Fibroblast of lung (primary cell): ENCODE results near the gene CACNA2D3. TPM values are rescaled to one million over a fixed set of nuclear protein-coding genes. Genes with fewer than 3 reads are reported as not detected.

ENCODE experiments used
- DNase-seq, 2 donors: peaks; one replicate each; pipeline versions ENCODE4 v3.0.0 to v3.0.0-alpha.2; 2010; ENCODE audit warnings: low read depth in 2 of 2
- H2AFZ ChIP-seq: 2 replicates; pipeline ENCODE4 v1.5.1; 2012; ENCODE audit warnings: low read length, control low read depth, inconsistent platforms
- H3K27ac ChIP-seq: 2 replicates; pipeline ENCODE4 v1.5.1; 2011; ENCODE audit warnings: low read length, control low read depth; ENCODE audit not compliant: insufficient read depth
- H3K27me3 ChIP-seq: 2 replicates; pipeline ENCODE4 v1.5.1; 2011; ENCODE audit warnings: mild to moderate bottlenecking, low read length; ENCODE audit not compliant: control insufficient read depth, insufficient read depth
- H3K36me3 ChIP-seq: 2 replicates; pipeline ENCODE4 v1.5.1; 2011; ENCODE audit warnings: low read length; ENCODE audit not compliant: control insufficient read depth, insufficient read depth
- H3K4me1 ChIP-seq: 2 replicates; pipeline ENCODE4 v1.5.1; 2011; ENCODE audit warnings: low read length; ENCODE audit not compliant: control insufficient read depth, insufficient read depth; ENCODE audit errors: extremely low read depth
- H3K4me2 ChIP-seq: 2 replicates; pipeline ENCODE4 v1.5.1; 2011; ENCODE audit warnings: low read length, control low read depth; ENCODE audit not compliant: insufficient read depth; ENCODE audit errors: extremely low read depth
- H3K4me3 ChIP-seq, 4 experiments: fragments of 200-600 bp in 1 of 4; sonication (generic) in 1 of 4; replicated peaks in 1 of 4; 2 replicates each; pipeline ENCODE4 v1.5.1; 2011 to 2016; ENCODE audit warnings: low read length in 4 of 4, low read depth in 3 of 4, mild to moderate bottlenecking in 3 of 4, control low read depth in 2 of 4, inconsistent platforms in 1 of 4, mixed read lengths in 1 of 4; ENCODE audit not compliant: insufficient read depth in 1 of 4; ENCODE audit errors: control extremely low read depth in 1 of 4
- H3K79me2 ChIP-seq: 2 replicates; pipeline ENCODE4 v1.5.1; 2012; ENCODE audit warnings: mild to moderate bottlenecking, low read length, inconsistent platforms; ENCODE audit not compliant: control insufficient read depth, insufficient read depth
- H3K9ac ChIP-seq: 2 replicates; pipeline ENCODE4 v1.5.1; 2011; ENCODE audit warnings: mild to moderate bottlenecking, low read length, control low read depth; ENCODE audit not compliant: insufficient read depth
- H3K9me3 ChIP-seq: 2 replicates; pipeline ENCODE4 v1.5.1; 2012; ENCODE audit warnings: low read depth, low read length; ENCODE audit not compliant: control insufficient read depth, insufficient read depth
- H4K20me1 ChIP-seq: 2 replicates; pipeline ENCODE4 v1.5.1; 2011; ENCODE audit warnings: low read length; ENCODE audit not compliant: control insufficient read depth, insufficient read depth; ENCODE audit errors: extremely low read depth
- EZH2 ChIP-seq: IDR thresholded peaks from 2 replicates; pipeline ENCODE4 v1.5.1; 2012; ENCODE audit warnings: low read length, control low read depth, mild to moderate bottlenecking; ENCODE audit errors: missing control alignments
- polyA plus RNA-seq, 2 donors: library from polyadenylated mRNA; depleted of rRNA in 1 of 2; stranded (reverse) in 1 of 2; unstranded in 1 of 2; fragments of >200 nt; gene quantifications; 2 replicates each; pipeline ENCODE4 v1.2.1, GENCODE V29; 2011 to 2012; ENCODE audit warnings: missing spikeins in 1 of 2
- total RNA-seq: library from RNA; depleted of rRNA; stranded (reverse); fragments of >200 nt; gene quantifications from 2 replicates; pipeline ENCODE4 v1.2.1, GENCODE V29; 2014
- TF ChIP-seq, protein P1 (sequence below), 2 donors: IDR thresholded peaks in 1 of 2; conservative IDR thresholded peaks in 1 of 2; 1 replicate in 1 of 2; 2 replicates in 1 of 2; pipeline ENCODE4 v1.5.1; 2011 to 2012; ENCODE audit warnings: low read length in 2 of 2, control low read depth in 1 of 2, inconsistent platforms in 1 of 2, low read depth in 1 of 2, mild to moderate bottlenecking in 1 of 2

The CACNA2D3 gene
- total and polyA plus RNA-seq, 2 donors (not counting 1 experiment from before 2014, with no cell fraction given): 1.8 to 11.5 TPM

- Histone ChIP-seq H3K27me3 (no peaks in the 10 kb centered on the region), H3K4me3 (no peak overlapping the region), H2AFZ (no peak overlapping the region), H3K4me1 (peaks cover 3% of the 10 kb centered on the region), H3K9me3 (no peaks in the 10 kb centered on the region), H3K4me2 (no peak overlapping the region), H3K27ac (no peak overlapping the region), H3K79me2 (no peaks in the 10 kb centered on the region), H3K9ac (no peak overlapping the region), H3K36me3 (no peaks in the 10 kb centered on the region), H4K20me1 (no peaks in the 10 kb centered on the region)
- TF ChIP-seq EZH2: no peak
- TF ChIP-seq, protein P1, sequence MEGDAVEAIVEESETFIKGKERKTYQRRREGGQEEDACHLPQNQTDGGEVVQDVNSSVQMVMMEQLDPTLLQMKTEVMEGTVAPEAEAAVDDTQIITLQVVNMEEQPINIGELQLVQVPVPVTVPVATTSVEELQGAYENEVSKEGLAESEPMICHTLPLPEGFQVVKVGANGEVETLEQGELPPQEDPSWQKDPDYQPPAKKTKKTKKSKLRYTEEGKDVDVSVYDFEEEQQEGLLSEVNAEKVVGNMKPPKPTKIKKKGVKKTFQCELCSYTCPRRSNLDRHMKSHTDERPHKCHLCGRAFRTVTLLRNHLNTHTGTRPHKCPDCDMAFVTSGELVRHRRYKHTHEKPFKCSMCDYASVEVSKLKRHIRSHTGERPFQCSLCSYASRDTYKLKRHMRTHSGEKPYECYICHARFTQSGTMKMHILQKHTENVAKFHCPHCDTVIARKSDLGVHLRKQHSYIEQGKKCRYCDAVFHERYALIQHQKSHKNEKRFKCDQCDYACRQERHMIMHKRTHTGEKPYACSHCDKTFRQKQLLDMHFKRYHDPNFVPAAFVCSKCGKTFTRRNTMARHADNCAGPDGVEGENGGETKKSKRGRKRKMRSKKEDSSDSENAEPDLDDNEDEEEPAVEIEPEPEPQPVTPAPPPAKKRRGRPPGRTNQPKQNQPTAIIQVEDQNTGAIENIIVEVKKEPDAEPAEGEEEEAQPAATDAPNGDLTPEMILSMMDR (conservative IDR thresholded peaks at IDR 0.05 in 1 of 2, IDR thresholded peaks at IDR 0.05 in 1 of 2; ENCODE audit: low read depth in 1 of 2, low read length in 2 of 2): no peak
- DNase-seq: no peak
Observed at GRCh38 chr3:54873059-54874010, 751.0 kb downstream of the CACNA2D3 start.

DNA sequence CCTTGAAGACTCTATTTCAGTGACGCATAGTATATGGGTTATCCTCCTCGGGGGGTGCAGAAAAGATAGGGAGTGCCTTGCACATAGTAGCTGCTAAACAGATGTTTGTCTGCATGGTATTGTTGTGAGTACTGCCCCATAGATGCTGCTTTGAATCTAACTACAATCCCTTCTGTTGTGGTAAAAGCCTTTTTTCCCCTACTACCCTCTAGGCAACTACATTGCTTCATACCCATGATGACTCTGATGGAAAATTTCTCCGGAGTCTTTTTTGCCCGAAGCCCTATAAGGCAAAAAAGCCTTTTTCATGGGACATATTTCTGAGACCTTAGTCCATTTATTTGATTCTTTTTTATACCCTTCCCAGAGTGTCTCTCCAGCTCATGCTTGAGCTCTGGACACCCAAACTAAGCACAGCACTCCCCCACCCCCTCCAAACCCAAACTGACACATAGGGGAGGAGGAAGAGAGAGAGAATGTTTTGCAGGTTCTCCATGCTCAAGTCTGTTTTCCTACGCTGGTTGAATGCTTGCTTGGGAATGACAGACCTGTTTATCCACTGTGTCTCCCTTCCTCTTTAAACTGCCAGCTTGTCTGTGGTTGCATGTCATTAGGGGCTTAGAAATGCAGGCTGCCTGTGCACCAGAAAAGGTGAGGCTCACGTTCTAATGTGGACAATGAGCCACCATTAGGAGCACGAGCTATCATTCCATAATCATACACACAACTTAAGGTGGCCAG, 752.6 kb downstream of the CACNA2D3 start:
- Histone ChIP-seq H3K36me3 (no peaks in the 10 kb centered on the region), H3K4me1 (peaks cover 3% of the 10 kb centered on the region), H3K27me3 (no peaks in the 10 kb centered on the region), H2AFZ (no peak overlapping the region), H3K4me3 (no peak overlapping the region), H3K27ac (no peak overlapping the region), H3K9ac (no peak overlapping the region), H3K4me2 (no peak overlapping the region), H4K20me1 (no peaks in the 10 kb centered on the region), H3K9me3 (no peaks in the 10 kb centered on the region), H3K79me2 (no peaks in the 10 kb centered on the region)
- TF ChIP-seq, protein P1 (conservative IDR thresholded peaks at IDR 0.05 in 1 of 2, IDR thresholded peaks at IDR 0.05 in 1 of 2; ENCODE audit: low read depth in 1 of 2, low read length in 2 of 2): no peak
- TF ChIP-seq EZH2: no peak
- DNase-seq: no peak

DNA sequence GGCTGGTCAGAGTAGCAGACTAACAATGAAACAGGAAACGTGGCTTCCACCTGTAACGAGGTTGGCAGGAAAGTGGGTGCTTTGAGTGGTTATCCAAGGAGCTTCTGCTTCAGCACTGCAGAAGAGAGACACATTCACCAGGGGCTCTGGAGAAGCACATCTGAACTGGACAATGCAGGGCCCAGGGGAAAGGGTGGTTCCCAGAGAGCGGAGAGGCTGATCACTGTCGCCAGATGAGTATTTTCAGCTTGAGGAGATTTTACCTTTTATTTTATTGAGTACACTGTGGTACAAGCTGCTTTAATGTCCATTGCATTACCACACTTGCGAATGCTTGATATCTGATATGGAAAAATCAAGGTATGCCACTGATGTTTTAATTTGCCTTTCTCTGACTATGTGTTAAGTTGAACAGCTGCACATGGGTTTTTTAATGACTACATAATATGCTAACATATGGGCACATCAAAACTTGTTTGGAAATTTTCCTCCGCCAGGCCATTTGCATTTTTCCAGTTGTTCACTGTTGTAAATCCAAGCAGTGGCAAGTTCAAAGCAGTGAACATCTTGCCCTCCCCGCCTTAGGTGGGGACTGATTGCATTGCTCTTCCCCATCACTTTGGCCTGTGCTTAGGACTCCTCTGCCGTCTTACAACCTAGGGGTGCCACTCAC, 753.4 kb downstream of the CACNA2D3 start:
- no peak overlapping the region for H3K9ac ChIP-seq
- no peaks in the 10 kb centered on the region for H3K36me3 ChIP-seq
- H3K79me2 ChIP-seq: no peaks in the 10 kb centered on the region
- H3K27me3 ChIP-seq: no peaks in the 10 kb centered on the region
- no peak overlapping the region for H3K4me2 ChIP-seq
- H3K9me3 ChIP-seq: no peaks in the 10 kb centered on the region
- no peak overlapping the region for H3K27ac ChIP-seq
- no peak for DNase-seq
- no peak overlapping the region for H2AFZ ChIP-seq
- H3K4me1 ChIP-seq: no peaks in the 10 kb centered on the region
- TF ChIP-seq, protein P1 (conservative IDR thresholded peaks at IDR 0.05 in 1 of 2, IDR thresholded peaks at IDR 0.05 in 1 of 2; ENCODE audit: low read depth in 1 of 2, low read length in 2 of 2): no peak
- TF ChIP-seq EZH2: no peak
- H4K20me1 ChIP-seq: no peaks in the 10 kb centered on the region
- no peak overlapping the region for H3K4me3 ChIP-seq
